Mesendoderm (in vitro differentiated cells): Measurements from ENCODE around the gene NUAK1.

Source experiments
- DNase-seq: peaks from one replicate; pipeline ENCODE4 v3.0.0; 2013
- H2AK5ac ChIP-seq: 2 replicates; pipeline ENCODE4 v1.6.1; 2013; ENCODE audit warnings: low read length, inconsistent platforms
- H2BK120ac ChIP-seq: 2 replicates; pipeline ENCODE4 v1.6.1; 2013; ENCODE audit warnings: low read depth, mild to moderate bottlenecking, low read length, moderate library complexity, mixed read lengths
- H2BK15ac ChIP-seq: replicated peaks from 2 replicates; pipeline ENCODE4 v1.6.1; 2013; ENCODE audit warnings: low read depth, mild to moderate bottlenecking, moderate library complexity
- H2BK5ac ChIP-seq: 2 replicates; pipeline ENCODE4 v1.6.1; 2013; ENCODE audit warnings: low read length, inconsistent platforms
- H3K18ac ChIP-seq: 2 replicates; pipeline ENCODE4 v1.6.1; 2013; ENCODE audit warnings: mild to moderate bottlenecking, low read length, mixed read lengths
- H3K23ac ChIP-seq: one replicate; pipeline ENCODE4 v1.6.1; 2013; ENCODE audit warnings: low read length
- H3K27ac ChIP-seq: 2 replicates; pipeline ENCODE4 v1.5.1; 2013; ENCODE audit warnings: low read depth, mild to moderate bottlenecking, inconsistent platforms, low read length, moderate library complexity
- H3K27me3 ChIP-seq: 2 replicates; pipeline ENCODE4 v1.6.1; 2013; ENCODE audit warnings: low read length, control low read depth, mild to moderate bottlenecking, inconsistent platforms; ENCODE audit not compliant: insufficient read depth, poor library complexity
- H3K36me3 ChIP-seq: 2 replicates; pipeline ENCODE4 v1.6.1; 2013; ENCODE audit warnings: low read length, inconsistent platforms; ENCODE audit not compliant: control insufficient read depth, insufficient read depth
- H3K4ac ChIP-seq: one replicate; pipeline ENCODE4 v1.6.1; 2013; ENCODE audit warnings: low read depth, mild to moderate bottlenecking, low read length, moderate library complexity
- H3K4me1 ChIP-seq: 2 replicates; pipeline ENCODE4 v1.6.1; 2013; ENCODE audit warnings: low read depth, low read length, inconsistent platforms; ENCODE audit not compliant: control insufficient read depth
- H3K4me2 ChIP-seq: 2 replicates; pipeline ENCODE4 v1.6.1; 2013; ENCODE audit warnings: low read length
- H3K4me3 ChIP-seq: 2 replicates; pipeline ENCODE4 v1.5.1; 2013; ENCODE audit warnings: mild to moderate bottlenecking, low read length
- H3K56ac ChIP-seq: one replicate; pipeline ENCODE4 v1.6.1; 2013; ENCODE audit warnings: low read length
- H3K79me1 ChIP-seq: 2 replicates; pipeline ENCODE4 v1.6.1; 2013; ENCODE audit warnings: low read length, inconsistent platforms
- H3K79me2 ChIP-seq: 2 replicates; pipeline ENCODE4 v1.6.1; 2013; ENCODE audit warnings: mild to moderate bottlenecking, low read length; ENCODE audit not compliant: control insufficient read depth, insufficient read depth
- H3K9ac ChIP-seq: 2 replicates; pipeline ENCODE4 v1.6.1; 2013; ENCODE audit warnings: low read length, inconsistent platforms
- H4K5ac ChIP-seq: one replicate; pipeline ENCODE4 v1.6.1; 2013; ENCODE audit warnings: low read length
- H4K8ac ChIP-seq: one replicate; pipeline ENCODE4 v1.6.1; 2013; ENCODE audit warnings: low read depth, mild to moderate bottlenecking, control low read depth, low read length, moderate library complexity
- WGBS: extraction: QIAGEN DNeasy Blood & Tissue Kit; methylation state at CpG from one replicate; pipeline ENCODE4 v1.1.7; 2013; ENCODE audit warnings: low lambda C conversion rate, missing lambda C conversion rate; ENCODE audit not compliant: insufficient coverage; ENCODE audit errors: extremely low coverage; 5-methylcytosine and 5-hydroxymethylcytosine counted together

NUAK1 gene

DNA sequence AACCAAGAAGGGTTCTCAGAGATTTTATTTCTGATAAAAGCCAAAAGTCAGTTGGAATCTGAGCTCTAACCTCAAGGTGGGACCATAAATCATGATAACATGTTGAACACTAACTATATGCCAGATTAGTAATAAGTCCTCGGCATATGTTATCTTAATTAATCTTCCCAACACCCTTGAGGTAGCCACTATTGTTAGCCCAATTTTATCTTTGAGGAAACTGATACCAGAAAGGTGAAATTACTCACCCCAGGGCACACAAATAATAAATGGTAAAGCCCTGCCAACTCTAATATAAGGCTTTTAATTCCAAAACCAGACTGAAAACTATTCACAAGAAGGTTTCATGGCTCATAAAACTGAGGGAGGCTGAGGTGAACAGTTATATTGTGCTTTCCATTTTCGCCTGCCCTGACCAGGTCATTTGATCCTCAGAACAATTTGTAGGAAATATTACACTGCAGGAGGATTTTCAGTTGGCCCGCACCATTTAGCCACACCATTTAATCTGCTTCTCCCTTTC is 16.1 kb upstream of the NUAK1 start:
- Histone ChIP-seq H3K36me3 (no peaks in the 10 kb centered on the region), H3K56ac (no peak overlapping the region), H3K18ac (no peak overlapping the region), H3K79me2 (no peaks in the 10 kb centered on the region), H4K8ac (no peak overlapping the region), H3K4me1 (no peaks in the 10 kb centered on the region), H3K4ac (no peak overlapping the region), H2AK5ac (no peak overlapping the region), H2BK15ac (no peak overlapping the region), H4K5ac (no peak overlapping the region), H3K4me2 (no peak overlapping the region), H3K79me1 (no peaks in the 10 kb centered on the region), H3K9ac (no peak overlapping the region), H3K27ac (no peak overlapping the region), H2BK120ac (no peak overlapping the region), H2BK5ac (no peak overlapping the region), H3K4me3 (no peak overlapping the region), H3K27me3 (no peaks in the 10 kb centered on the region), H3K23ac (no peak overlapping the region)
- WGBS: no CpG with 5 or more reads among the region's 3 CpGs
- no peak for DNase-seq

DNA sequence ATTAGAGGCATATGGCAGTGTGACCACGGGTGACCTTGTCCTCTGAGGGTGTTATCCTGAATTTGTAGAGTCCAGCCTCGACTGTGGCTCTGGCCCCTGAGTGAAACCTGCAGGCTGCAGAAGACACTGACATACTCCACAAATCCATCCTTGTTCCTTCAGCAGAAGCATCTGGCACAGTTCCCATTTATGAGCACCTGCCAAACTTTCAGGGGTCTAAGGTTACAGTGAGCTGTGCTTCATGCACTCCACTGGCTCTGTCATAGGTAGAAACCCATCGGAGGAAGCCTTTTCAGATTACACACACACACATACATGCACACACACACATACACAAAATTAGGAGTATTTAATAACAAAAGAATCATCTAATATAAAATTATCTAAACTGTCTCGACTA is 13.6 kb upstream of the NUAK1 start:
- Histone ChIP-seq H3K79me1 (no peaks in the 10 kb centered on the region), H3K27me3 (no peaks in the 10 kb centered on the region), H3K9ac (no peak overlapping the region), H4K5ac (no peak overlapping the region), H4K8ac (no peak overlapping the region), H2AK5ac (no peak overlapping the region), H3K27ac (no peak overlapping the region), H3K4ac (no peak overlapping the region), H2BK5ac (no peak overlapping the region), H3K56ac (no peak overlapping the region), H3K23ac (no peak overlapping the region), H3K4me3 (no peak overlapping the region), H2BK15ac (no peak overlapping the region), H3K36me3 (no peaks in the 10 kb centered on the region), H2BK120ac (no peak overlapping the region), H3K18ac (no peak overlapping the region), H3K4me1 (no peaks in the 10 kb centered on the region), H3K4me2 (no peak overlapping the region), H3K79me2 (no peaks in the 10 kb centered on the region)
- no CpG with 5 or more reads among the region's 4 CpGs for WGBS
- DNase-seq: no peak

DNA sequence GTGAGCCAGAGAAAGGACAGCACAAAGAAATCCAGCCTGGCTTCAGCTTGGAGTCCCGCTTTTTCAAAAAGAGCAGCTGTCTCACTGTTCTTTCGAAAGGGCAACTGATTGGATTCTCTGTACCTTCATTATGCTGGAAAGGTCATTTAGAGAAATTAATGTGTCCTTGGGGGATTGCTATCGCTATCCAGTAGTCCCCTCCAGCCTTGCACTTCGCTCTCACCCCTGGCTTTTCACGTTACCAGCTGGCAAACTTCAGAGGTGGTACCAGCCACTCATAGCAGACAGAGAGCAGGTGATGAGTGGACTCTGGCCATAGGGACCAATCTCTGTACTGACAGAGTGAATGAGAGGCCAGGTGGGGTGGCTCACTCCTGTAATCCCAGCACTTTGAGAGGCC is 11.8 kb upstream of the NUAK1 start:
- Histone ChIP-seq H3K4me3 (no peak overlapping the region), H2AK5ac (no peak overlapping the region), H3K4me2 (no peak overlapping the region), H3K23ac (no peak overlapping the region), H3K27ac (no peak overlapping the region), H2BK5ac (no peak overlapping the region), H4K8ac (no peak overlapping the region), H3K4ac (no peak overlapping the region), H3K27me3 (no peaks in the 10 kb centered on the region), H3K79me1 (no peaks in the 10 kb centered on the region), H3K36me3 (no peaks in the 10 kb centered on the region), H3K9ac (no peak overlapping the region), H3K18ac (no peak overlapping the region), H2BK120ac (no peak overlapping the region), H3K56ac (no peak overlapping the region), H2BK15ac (no peak overlapping the region), H4K5ac (no peak overlapping the region), H3K4me1 (peaks cover 4% of the 10 kb centered on the region), H3K79me2 (no peaks in the 10 kb centered on the region)
- WGBS: no CpG with 5 or more reads among the region's 5 CpGs
- DNase-seq: no peak

DNA sequence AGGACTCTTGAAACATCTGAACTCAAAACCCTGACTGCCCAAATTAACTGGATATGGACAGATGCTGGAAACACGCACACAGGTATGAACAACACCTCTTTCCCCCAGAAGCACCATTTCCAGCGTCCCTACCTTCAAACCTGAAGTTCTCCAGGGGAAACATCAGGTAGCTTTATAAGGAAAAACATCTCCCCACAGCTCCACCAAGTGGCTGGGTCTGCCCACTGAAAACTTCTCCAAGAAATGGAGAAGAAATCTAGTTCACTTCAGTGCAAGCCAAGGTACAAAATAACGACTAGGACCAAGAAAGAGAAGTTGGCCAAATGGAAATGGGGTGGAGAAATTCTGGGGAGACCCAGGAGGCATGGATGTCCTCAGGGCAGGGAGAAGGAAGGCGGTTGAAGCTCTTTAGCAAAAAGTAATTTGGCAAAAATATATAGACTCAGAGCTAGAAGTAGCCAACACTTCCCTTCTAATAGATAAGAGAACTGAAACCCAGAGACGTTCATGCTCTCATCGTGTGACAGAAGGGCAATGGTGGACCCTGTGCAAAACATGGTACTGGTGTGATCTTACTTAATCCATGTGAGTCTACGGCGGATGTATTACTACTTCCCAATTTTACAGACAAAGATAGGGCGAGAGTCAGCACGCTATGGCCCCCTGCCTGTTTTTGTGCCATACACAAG is 10.5 kb upstream of the NUAK1 start:
- H3K9ac ChIP-seq: no peak overlapping the region
- no peaks in the 10 kb centered on the region for H3K36me3 ChIP-seq
- no peak overlapping the region for H3K4me3 ChIP-seq
- H3K79me2 ChIP-seq: no peaks in the 10 kb centered on the region
- no CpG with 5 or more reads among the region's 10 CpGs for WGBS
- H2AK5ac ChIP-seq: no peak overlapping the region
- no peak overlapping the region for H4K8ac ChIP-seq
- peak; percentile 67 for DNase-seq
- H3K4me2 ChIP-seq: no peak overlapping the region
- no peaks in the 10 kb centered on the region for H3K79me1 ChIP-seq
- no peak overlapping the region for H2BK15ac ChIP-seq
- no peak overlapping the region for H2BK5ac ChIP-seq
- H3K23ac ChIP-seq: no peak overlapping the region
- H3K4ac ChIP-seq: no peak overlapping the region
- H3K27me3 ChIP-seq: no peaks in the 10 kb centered on the region
- H3K4me1 ChIP-seq: peaks cover 7% of the 10 kb centered on the region
- H3K56ac ChIP-seq: no peak overlapping the region
- no peak overlapping the region for H2BK120ac ChIP-seq
- H4K5ac ChIP-seq: no peak overlapping the region
- H3K18ac ChIP-seq: no peak overlapping the region
- no peak overlapping the region for H3K27ac ChIP-seq

DNA sequence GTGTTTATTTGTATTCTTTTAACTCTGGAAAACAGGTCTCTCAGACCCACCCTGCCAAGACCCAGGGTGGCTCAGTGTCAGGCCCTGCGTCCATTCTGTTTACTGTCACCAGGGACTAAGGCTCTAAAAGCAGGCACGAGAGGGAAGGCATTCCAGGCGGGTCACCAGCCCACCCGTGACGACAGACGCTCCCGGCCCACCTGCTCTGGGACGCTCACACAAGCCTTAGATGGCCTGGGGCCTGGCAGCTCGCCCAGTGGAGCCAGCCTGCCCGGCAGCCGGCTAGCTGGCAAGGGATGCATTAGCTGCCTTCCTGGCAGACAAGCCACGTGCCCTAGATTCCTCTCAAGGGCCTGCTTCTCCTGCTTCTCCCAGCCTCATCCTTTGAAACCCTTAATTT is 9.2 kb upstream of the NUAK1 start:
- H3K23ac ChIP-seq: no peak overlapping the region
- H4K5ac ChIP-seq: no peak overlapping the region
- no peak overlapping the region for H3K27ac ChIP-seq
- no peak overlapping the region for H3K56ac ChIP-seq
- no CpG with 5 or more reads among the region's 12 CpGs for WGBS
- no peaks in the 10 kb centered on the region for H3K27me3 ChIP-seq
- no peak overlapping the region for H4K8ac ChIP-seq
- H3K4me2 ChIP-seq: no peak overlapping the region
- no peak for DNase-seq
- H3K9ac ChIP-seq: no peak overlapping the region
- no peak overlapping the region for H2AK5ac ChIP-seq
- H3K79me2 ChIP-seq: no peaks in the 10 kb centered on the region
- no peak overlapping the region for H2BK5ac ChIP-seq
- H3K4ac ChIP-seq: no peak overlapping the region
- H3K79me1 ChIP-seq: peaks cover under 1% of the 10 kb centered on the region
- no peak overlapping the region for H2BK120ac ChIP-seq
- H2BK15ac ChIP-seq: no peak overlapping the region
- no peak overlapping the region for H3K18ac ChIP-seq
- peaks cover 7% of the 10 kb centered on the region for H3K4me1 ChIP-seq
- H3K36me3 ChIP-seq: no peaks in the 10 kb centered on the region
- no peak overlapping the region for H3K4me3 ChIP-seq

DNA sequence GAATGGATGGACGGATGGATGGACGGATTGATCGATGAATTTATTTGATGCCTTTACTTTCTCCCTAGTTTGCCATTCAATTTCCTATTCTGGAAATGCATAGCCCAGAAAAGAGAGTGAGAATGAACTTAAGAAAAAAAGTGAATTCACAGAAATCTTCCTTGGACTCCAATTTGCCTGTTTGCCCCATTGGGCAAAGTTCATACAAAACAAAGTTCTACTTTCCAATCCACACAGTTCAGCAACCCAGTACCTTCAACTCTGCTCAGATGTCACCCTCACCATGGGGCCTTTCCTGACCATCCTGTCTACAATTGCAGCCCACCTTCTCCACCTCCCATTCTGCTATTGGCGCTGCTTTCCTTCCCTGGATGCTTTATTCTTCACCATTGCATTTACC is 8.2 kb upstream of the NUAK1 start:
- Histone ChIP-seq H3K4me3 (no peak overlapping the region), H2BK120ac (no peak overlapping the region), H3K56ac (no peak overlapping the region), H3K4me2 (no peak overlapping the region), H3K79me1 (peaks cover 2% of the 10 kb centered on the region), H2BK15ac (no peak overlapping the region), H2AK5ac (no peak overlapping the region), H3K27me3 (no peaks in the 10 kb centered on the region), H3K79me2 (no peaks in the 10 kb centered on the region), H3K4ac (no peak overlapping the region), H3K23ac (no peak overlapping the region), H3K27ac (no peak overlapping the region), H2BK5ac (no peak overlapping the region), H4K5ac (no peak overlapping the region), H4K8ac (no peak overlapping the region), H3K4me1 (peaks cover 11% of the 10 kb centered on the region), H3K9ac (no peak overlapping the region), H3K18ac (no peak overlapping the region), H3K36me3 (no peaks in the 10 kb centered on the region)
- WGBS: no CpG with 5 or more reads among the region's 4 CpGs
- no peak for DNase-seq
